Activated T-cell treated with anti-CD3 and anti-CD28 coated beads, Interleukin-2, amount 50 U/mL, for 24 hours (primary cell): ENCODE data around the gene PORCN.
A peak's percentile ranks its signal among the peaks of the same experiment; 100 is the strongest.
"Not testable (repeated sequence)": the region's sequence is repeated elsewhere in the genome, so short reads cannot be mapped to it uniquely, and the experiment has no call there.

ENCODE experiments used
- DNase-seq: peaks from one replicate; pipeline ENCODE4 v3.0.0-alpha.2; 2020
- H3K27ac Mint-ChIP-seq: 2 replicates; pipeline ENCODE4 v1.8.0; 2020; ENCODE audit warnings: mild to moderate bottlenecking, mixed read lengths
- H3K27me3 Mint-ChIP-seq: 2 replicates; pipeline ENCODE4 v1.8.0; 2020; ENCODE audit warnings: mixed read lengths
- H3K36me3 Mint-ChIP-seq: 2 replicates; pipeline ENCODE4 v1.8.0; 2020; ENCODE audit warnings: low read depth, mixed read lengths
- H3K4me1 Mint-ChIP-seq: 2 replicates; pipeline ENCODE4 v1.8.0; 2020; ENCODE audit warnings: low read depth, mixed read lengths
- H3K4me3 Mint-ChIP-seq: 2 replicates; pipeline ENCODE4 v1.8.0; 2020; ENCODE audit warnings: mild to moderate bottlenecking, moderate library complexity, mixed read lengths
- H3K9me3 Mint-ChIP-seq: 2 replicates; pipeline ENCODE4 v1.8.0; 2020; ENCODE audit warnings: mixed read lengths

The PORCN gene

DNA sequence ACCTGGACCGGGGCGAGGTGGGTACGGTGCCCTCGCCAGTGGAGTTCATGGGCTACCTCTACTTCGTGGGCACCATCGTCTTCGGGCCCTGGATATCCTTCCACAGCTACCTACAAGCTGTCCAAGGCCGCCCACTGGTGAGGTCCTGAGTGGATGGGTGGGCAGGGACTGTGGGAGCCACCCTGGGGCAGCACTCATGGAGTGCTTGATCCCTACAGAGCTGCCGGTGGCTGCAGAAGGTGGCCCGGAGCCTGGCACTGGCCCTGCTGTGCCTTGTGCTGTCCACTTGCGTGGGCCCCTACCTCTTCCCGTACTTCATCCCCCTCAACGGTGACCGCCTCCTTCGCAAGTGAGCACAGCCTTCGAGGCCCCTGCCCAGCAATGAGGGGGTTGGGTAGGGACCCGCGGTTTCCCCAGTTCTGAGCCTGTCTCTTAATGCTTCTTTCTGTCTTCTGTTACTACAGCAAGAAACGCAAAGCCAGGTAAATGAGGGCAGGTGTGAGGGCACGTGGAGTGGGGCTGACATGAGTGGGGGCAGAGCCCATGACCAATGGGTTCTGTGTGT lies 3.7 kb downstream of the PORCN start:
- Mint-ChIP-seq H3K4me1 (peaks cover 22% of the 10 kb centered on the region), H3K9me3 (no peaks in the 10 kb centered on the region), H3K27me3 (peaks cover 8% of the 10 kb centered on the region), H3K4me3 (no peak overlapping the region), H3K27ac (no peak overlapping the region), H3K36me3 (peaks cover 16% of the 10 kb centered on the region)
- DNase-seq, result no peak

DNA sequence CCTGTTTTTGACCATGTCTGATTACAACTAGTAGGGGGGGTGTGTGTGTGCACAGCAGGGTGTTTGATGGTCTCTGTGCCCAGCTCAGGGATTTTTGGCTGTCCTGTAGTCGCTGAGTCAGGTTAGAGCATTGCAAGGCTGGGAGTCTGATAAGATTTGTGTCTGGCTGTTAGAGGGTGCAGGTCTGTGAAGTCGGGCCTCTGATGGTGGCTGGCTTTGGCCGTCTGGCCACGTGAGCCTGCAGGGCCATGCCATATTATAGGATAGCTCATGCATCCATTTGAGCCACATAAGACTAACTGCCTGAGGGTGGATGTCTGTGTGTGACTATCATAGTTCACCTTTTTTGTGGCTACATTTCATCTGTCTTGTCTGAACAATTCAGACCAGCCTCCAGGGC lies 4.9 kb downstream of the PORCN start:
- DNase-seq, result no peak
- H3K4me3 Mint-ChIP-seq, result no peak overlapping the region
- H3K36me3 Mint-ChIP-seq, result peaks cover 16% of the 10 kb centered on the region
- peaks cover 18% of the 10 kb centered on the region for H3K4me1 Mint-ChIP-seq
- H3K9me3 Mint-ChIP-seq, result no peaks in the 10 kb centered on the region
- H3K27me3 Mint-ChIP-seq, result peaks cover 8% of the 10 kb centered on the region
- no peak overlapping the region for H3K27ac Mint-ChIP-seq

DNA sequence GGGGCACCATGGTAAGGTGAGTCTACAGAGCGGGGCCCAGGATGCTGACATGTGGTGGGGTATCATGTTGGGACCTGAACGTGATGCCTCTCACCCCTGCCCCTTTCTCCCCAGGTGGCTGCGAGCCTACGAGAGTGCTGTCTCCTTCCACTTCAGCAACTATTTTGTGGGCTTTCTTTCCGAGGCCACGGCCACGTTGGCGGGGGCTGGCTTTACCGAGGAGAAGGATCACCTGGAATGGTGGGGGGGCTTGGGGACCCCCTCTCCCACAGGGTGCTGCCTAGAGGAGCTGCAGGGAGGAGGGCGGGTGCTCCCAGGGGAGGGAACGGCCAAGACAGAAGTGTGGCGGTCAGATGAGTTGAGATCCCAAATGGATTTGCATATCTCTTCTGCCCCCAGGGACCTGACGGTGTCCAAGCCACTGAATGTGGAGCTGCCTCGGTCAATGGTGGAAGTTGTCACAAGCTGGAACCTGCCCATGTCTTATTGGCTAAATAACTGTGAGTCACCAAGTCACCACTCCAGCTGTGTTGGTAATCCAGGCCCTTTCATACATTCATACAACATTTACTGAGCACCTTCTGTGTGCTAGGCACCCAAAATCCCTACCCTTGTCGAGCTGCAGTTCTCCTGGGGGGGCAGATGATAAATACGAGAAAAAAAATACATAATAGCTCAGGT lies 5.5 kb downstream of the PORCN start:
- no peak overlapping the region for H3K4me3 Mint-ChIP-seq
- no peak overlapping the region for H3K27ac Mint-ChIP-seq
- no peaks in the 10 kb centered on the region for H3K9me3 Mint-ChIP-seq
- peaks cover 14% of the 10 kb centered on the region for H3K36me3 Mint-ChIP-seq
- peaks cover 8% of the 10 kb centered on the region for H3K27me3 Mint-ChIP-seq
- peaks cover 19% of the 10 kb centered on the region for H3K4me1 Mint-ChIP-seq
- DNase-seq, result no peak

DNA sequence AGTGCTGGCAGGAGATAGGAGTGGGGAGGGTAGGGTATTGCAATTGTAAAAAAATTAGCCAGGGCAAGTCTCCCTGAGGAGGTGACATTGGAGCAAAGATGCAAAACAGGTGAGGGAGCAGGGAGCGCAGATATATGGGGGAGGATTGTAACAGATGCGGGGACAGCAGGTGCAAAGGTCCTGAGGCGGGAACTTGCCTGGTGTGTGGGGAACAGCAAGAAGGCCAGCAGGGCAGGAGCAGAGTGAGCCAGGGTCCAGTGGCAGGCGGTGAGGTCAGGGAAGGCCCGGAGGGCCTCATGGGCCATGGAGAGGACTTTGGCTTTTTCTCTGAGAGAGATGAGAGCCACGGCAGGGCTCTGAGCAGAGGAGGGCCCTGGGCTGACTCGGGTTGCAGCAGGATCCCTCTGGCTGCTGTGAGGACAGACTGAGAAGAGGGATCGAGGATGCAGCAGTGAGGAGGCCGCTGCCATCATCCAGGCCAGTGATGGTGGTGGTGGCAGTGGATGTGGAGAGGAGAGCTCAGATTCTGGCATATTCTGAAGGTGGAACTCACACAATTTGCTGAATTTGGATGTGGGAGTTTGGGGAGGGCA lies 6.2 kb downstream of the PORCN start:
- DNase-seq, result no peak
- Mint-ChIP-seq H3K27me3 (peaks cover 4% of the 10 kb centered on the region), H3K4me1 (peaks cover 15% of the 10 kb centered on the region), H3K36me3 (peaks cover 12% of the 10 kb centered on the region), H3K4me3 (no peak overlapping the region), H3K9me3 (no peaks in the 10 kb centered on the region), H3K27ac (no peak overlapping the region)

DNA sequence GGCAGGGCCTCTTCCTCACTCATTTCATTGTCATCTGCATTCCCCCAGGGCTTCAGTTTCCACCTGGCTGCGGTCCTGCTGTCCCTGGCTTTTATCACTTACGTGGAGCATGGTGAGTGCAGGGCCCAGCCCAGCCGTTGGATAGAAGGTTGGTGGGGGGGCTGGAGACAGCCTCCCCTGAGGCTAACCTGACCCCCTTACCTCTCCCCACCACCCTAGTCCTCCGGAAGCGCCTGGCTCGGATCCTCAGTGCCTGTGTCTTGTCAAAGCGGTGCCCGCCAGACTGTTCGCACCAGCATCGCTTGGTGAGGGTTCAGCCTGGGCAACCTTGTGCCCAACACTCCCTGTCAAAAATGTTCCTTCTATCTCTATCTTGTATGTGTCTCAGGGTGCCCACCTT lies 7.0 kb downstream of the PORCN start:
- Mint-ChIP-seq H3K36me3 (peaks cover 12% of the 10 kb centered on the region), H3K27me3 (peaks cover 4% of the 10 kb centered on the region), H3K9me3 (no peaks in the 10 kb centered on the region), H3K27ac (no peak overlapping the region), H3K4me1 (peaks cover 18% of the 10 kb centered on the region), H3K4me3 (no peak overlapping the region)
- DNase-seq, result no peak

DNA sequence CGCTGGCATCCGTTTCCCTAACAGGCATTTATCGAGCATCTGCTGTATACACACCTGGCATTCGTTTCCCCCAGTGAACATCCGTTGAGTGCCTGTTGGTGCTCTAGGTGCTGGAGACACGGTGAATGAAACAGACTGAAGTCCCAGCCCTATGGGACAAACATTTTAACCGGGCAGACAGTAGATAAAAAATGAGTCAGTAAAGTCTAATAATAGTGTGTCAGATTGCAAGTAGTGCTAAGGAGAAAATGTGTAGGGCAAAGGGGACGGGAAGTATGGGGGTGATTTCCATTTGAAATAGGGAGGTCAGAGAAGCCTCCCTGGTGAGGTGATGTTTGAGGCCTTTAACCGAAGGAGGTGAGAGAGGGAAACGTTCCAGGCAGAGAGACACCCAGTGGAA lies 7.5 kb downstream of the PORCN start:
- Mint-ChIP-seq H3K4me1 (peaks cover 22% of the 10 kb centered on the region), H3K27ac (no peak overlapping the region)

DNA sequence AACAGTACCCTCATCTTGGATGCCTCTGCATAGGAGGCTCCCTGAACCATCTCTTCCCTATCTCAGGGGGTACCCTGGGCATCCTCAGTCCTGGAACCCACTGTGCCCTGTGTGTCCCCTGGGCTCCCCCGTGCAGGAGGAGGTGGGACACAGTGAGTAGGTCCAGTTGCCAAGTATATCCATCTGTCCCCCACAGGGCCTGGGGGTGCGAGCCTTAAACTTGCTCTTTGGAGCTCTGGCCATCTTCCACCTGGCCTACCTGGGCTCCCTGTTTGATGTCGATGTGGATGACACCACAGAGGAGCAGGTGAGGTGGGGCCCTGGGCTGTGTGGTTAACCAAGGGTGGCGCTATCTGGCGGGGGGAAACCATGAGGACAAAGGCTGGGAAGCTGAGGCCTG lies 8.2 kb downstream of the PORCN start:
- Mint-ChIP-seq H3K36me3 (peaks cover 13% of the 10 kb centered on the region), H3K4me3 (no peak overlapping the region), H3K9me3 (no peaks in the 10 kb centered on the region), H3K27me3 (peaks cover 4% of the 10 kb centered on the region), H3K4me1 (peaks cover 23% of the 10 kb centered on the region), H3K27ac (no peak overlapping the region)
- no peak for DNase-seq

More for the DNA sequence above, 7.5 kb downstream of the PORCN start:
- Mint-ChIP-seq H3K4me3 (no peak overlapping the region), H3K9me3 (no peaks in the 10 kb centered on the region), H3K36me3 (peaks cover 12% of the 10 kb centered on the region), H3K27me3 (peaks cover 4% of the 10 kb centered on the region)
- no peak for DNase-seq

DNA sequence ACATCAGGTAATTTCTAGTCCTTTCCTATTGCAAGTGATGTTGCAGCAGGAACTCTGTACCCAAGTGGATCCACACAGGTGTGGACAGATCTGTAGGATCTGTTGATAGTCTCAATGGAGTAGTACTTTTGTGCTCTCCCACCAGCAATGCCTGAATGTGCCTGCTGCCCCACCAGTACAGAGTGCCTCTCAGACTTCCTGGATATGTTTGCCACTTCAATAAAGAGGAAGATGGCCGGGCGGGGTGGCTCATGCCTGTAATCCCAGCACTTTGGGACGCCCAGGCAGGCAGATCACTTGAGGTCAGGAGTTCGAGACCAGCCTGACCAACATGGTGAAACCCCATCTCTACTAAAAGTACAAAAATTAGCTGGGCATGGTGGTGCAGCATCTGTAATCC lies 10.7 kb downstream of the PORCN start:
- Mint-ChIP-seq H3K36me3 (peaks cover 21% of the 10 kb centered on the region), H3K27ac (peak overlapping the region; percentile 18), H3K4me1 (peaks cover 27% of the 10 kb centered on the region)
- DNase-seq, H3K4me3 Mint-ChIP-seq, H3K9me3 Mint-ChIP-seq, H3K27me3 Mint-ChIP-seq: not testable (repeated sequence)

DNA sequence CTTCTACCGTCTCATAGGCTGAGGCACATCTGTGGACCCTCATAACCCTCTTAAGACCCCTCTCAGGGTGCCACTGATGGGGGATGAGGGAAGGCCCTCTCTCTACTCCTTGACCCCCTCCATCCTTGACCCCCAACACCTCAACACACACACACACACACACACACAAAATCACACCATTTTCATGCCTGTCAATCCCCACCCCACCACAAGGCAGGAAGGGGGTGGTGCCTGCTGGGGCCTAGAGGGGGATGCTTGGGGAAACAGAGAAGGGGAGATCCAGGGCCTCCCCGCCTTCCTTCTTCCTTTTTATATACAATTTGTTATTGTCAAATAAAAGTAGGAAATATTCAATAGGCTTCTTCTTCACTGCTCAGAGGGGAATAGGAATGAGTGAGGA lies 11.7 kb downstream of the PORCN start:
- Mint-ChIP-seq H3K4me1 (peaks cover 32% of the 10 kb centered on the region), H3K36me3 (peaks cover 22% of the 10 kb centered on the region), H3K4me3 (peak overlapping the region; percentile 91), H3K27ac (peak overlapping the region; percentile 91), H3K27me3 (no peaks in the 10 kb centered on the region), H3K9me3 (no peaks in the 10 kb centered on the region)
- DNase-seq, result no peak

DNA sequence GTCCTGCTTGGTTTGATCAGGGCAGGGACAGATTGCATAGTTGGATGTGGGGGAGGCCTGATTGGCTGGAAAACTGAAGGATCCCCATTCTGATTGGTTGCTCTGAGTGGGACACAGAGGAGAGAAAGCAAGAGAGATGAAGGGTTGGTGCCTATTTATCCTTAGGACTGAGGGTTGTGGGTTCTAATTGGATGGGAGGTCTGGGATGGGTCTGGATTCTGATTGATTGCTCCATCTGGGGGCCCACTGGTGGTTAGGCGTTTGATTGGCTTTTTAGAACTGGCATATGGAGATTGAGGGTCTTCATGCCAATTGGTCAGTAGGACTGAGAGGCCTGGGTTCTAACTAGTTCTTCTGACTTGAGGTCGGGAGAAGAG lies 12.2 kb downstream of the PORCN start:
- Mint-ChIP-seq H3K27me3 (no peaks in the 10 kb centered on the region), H3K9me3 (no peaks in the 10 kb centered on the region), H3K36me3 (peaks cover 25% of the 10 kb centered on the region), H3K27ac (peak overlapping the region; percentile 91), H3K4me3 (peak overlapping the region; percentile 91), H3K4me1 (peaks cover 32% of the 10 kb centered on the region)
- DNase-seq, result no peak

DNA sequence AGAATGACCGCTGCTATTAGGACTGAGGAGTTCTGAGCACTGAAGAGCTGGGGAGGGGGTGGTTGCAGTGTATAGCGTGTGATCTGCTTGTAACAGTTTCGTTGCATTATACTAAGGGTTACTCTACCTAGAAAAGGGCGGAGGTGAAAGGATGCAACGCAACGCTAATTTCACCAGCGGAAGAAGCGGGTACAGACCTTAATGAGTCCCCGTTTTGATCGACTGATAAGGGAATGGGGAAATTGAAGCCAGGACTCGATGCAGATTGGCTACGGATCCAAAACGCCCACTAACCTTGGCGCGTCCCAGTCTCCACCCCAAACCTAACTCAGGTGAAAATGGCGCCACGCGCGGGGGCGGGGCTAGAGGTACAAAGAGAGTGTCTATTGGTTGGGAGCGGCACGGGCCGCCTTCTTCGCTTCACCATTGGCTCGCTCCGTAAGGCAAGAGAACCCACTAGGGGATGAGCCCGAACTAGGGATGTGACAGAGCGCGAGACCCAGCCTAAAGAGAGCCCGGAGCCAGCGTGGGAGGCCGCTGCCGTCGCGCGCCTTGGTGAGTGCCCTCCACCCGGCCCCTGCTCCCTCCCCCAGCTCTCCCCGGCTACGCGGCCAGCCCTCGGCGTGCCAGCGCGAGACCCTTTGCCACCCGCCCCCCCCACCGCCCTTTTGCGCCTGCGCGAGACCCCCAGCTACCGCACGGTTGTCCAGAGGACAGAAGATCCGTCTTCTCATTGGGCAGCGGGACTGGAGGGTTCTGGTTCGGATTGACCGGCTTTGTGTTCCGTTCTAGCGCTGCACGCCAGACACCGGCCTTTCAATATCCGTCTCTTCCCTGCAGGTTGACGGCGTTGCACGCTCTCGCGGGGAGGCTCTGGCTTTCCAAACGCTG lies 12.8 kb downstream of the PORCN start, which contains the start of gene EBP:
Gene EBP (plus strand): TSS at position 456 of the 891 bp plus-strand sequence. CDS start 1,964 bp downstream, outside the sequence.
- peaks cover 34% of the 10 kb centered on the region for H3K4me1 Mint-ChIP-seq
- H3K36me3 Mint-ChIP-seq, result peaks cover 29% of the 10 kb centered on the region
- H3K9me3 Mint-ChIP-seq, result no peaks in the 10 kb centered on the region
- no peaks in the 10 kb centered on the region for H3K27me3 Mint-ChIP-seq
- peak within 1 kb of the TSS; percentile 91 for H3K4me3 Mint-ChIP-seq
- peak; percentile 94 for DNase-seq
- peak within 1 kb of the TSS; percentile 91 for H3K27ac Mint-ChIP-seq

DNA sequence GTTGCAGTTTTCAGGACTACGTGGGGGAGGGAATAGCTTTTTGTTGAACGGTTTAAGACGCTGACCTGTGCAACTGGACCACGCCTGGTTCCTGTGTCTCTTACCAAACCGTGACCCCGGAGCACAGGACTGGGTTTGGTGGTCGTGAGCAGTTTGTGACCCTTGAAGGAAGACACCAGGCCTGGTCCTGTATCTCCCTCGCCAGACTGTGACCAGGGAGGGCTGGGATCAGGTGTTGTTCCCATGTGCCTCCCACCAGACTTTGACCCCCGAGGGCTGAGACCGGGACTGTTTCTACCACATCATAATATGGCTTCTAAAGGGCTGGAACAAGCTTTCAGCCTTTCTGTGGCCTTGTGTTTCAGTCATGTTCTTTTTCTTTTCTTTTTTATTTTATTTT lies 13.5 kb downstream of the PORCN start:
- DNase-seq, result no peak
- Mint-ChIP-seq H3K9me3 (no peaks in the 10 kb centered on the region), H3K4me3 (peak overlapping the region; percentile 91), H3K36me3 (peaks cover 36% of the 10 kb centered on the region), H3K4me1 (peaks cover 28% of the 10 kb centered on the region), H3K27me3 (no peaks in the 10 kb centered on the region), H3K27ac (peak overlapping the region; percentile 91)

DNA sequence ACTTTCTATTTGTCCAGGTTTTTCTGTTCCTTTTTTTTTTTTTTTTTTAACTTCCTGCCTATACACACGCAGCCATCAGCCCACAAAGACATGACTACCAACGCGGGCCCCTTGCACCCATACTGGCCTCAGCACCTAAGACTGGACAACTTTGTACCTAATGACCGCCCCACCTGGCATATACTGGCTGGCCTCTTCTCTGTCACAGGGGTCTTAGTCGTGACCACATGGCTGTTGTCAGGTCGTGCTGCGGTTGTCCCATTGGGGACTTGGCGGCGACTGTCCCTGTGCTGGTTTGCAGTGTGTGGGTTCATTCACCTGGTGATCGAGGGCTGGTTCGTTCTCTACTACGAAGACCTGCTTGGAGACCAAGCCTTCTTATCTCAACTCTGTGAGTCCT lies 14.9 kb downstream of the PORCN start:
- H3K4me1 Mint-ChIP-seq, result peaks cover 28% of the 10 kb centered on the region

DNA sequence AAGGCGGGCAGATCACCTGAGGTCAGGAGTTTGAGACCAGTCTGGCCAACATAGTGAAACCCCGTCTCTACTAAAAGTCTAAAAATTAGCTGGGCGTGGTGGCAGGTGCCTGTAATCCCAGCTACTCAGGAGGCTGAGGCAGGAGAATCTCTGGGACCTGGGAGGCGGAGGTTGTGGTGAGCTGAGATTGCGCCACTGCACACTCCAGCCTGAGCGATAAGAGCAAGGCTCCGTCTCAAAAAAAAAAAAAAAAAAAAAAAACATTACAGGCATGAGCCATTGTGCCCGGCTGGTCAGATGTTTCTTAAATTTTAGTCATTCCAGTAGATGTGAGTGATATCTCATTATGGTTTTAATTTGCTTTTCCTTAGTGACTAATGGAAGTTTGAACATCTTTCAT lies 17.1 kb downstream of the PORCN start:
- not testable (repeated sequence) for H3K4me3 Mint-ChIP-seq, H3K27ac Mint-ChIP-seq, H3K27me3 Mint-ChIP-seq, H3K9me3 Mint-ChIP-seq, DNase-seq
- Mint-ChIP-seq H3K36me3 (peaks cover 59% of the 10 kb centered on the region), H3K4me1 (peaks cover 19% of the 10 kb centered on the region)

More for the DNA sequence above, 14.9 kb downstream of the PORCN start:
- DNase-seq, result no peak
- Mint-ChIP-seq H3K36me3 (peaks cover 50% of the 10 kb centered on the region), H3K9me3 (no peaks in the 10 kb centered on the region), H3K4me3 (peak overlapping the region; percentile 91), H3K27me3 (no peaks in the 10 kb centered on the region), H3K27ac (peak overlapping the region; percentile 51)
